GM13977 (cell line): ENCODE measurements around the gene KCNJ12.

Experiments
- DNase-seq: peaks from one replicate; pipeline ENCODE4 v3.0.0; 2012; ENCODE audit warnings: low spot score
- CTCF ChIP-seq: IDR thresholded peaks from 2 replicates; pipeline ENCODE4 v1.5.1; 2012; ENCODE audit warnings: mild to moderate bottlenecking, control low read depth; ENCODE audit not compliant: insufficient read depth; ENCODE audit errors: extremely low read depth, missing control alignments
- in situ Hi-C: fragments of 300-500 bp; cut with MboI; formaldehyde crosslinking; loops from one replicate; pipeline ENCODE4 v1.12.0; 2022; ENCODE audit warnings: low sequenced_read_pairs, low pct_unique_long_range_greater_than_20kb, mixed read lengths, inconsistent platforms; ENCODE audit not compliant: unreplicated experiment

Gene KCNJ12

GRCh38 chr17:21371511-21372081, 4.6 kb upstream of the KCNJ12 start:
- TF ChIP-seq CTCF = no peak
- in situ Hi-C loops = no loop called here
- DNase-seq = no peak

- no peak for DNase-seq
- in situ Hi-C loops = no loop called here
- TF ChIP-seq CTCF = no peak
These were observed 3.8 kb upstream of the KCNJ12 start for GRCh38 chr17:21372256-21372954.

GRCh38 chr17:21373036-21373435, 3.1 kb upstream of the KCNJ12 start:
- in situ Hi-C loops = no loop called here
- no peak for TF ChIP-seq CTCF
- DNase-seq = no peak

- in situ Hi-C loops = no loop called here
- no peak for TF ChIP-seq CTCF
- DNase-seq = no peak
These were observed 2.3 kb upstream of the KCNJ12 start for GRCh38 chr17:21373696-21374440.

GRCh38 chr17:21374441-21375161, 1.6 kb upstream of the KCNJ12 start:
- no peak for DNase-seq
- in situ Hi-C loops = no loop called here
- no peak for TF ChIP-seq CTCF

- no peak for TF ChIP-seq CTCF
- no peak for DNase-seq
- in situ Hi-C loops = no loop called here
These were observed 996 bp upstream of the KCNJ12 start for GRCh38 chr17:21375162-21375560.
